DND-41 (cell line): ENCODE results near the gene PI4KA.
"Not testable (repeated sequence)": the region's sequence is repeated elsewhere in the genome, so short reads cannot be mapped to it uniquely, and the experiment has no call there.

ENCODE experiments used
- ATAC-seq: fragments of 200-7000 bp; cut with Tn5 transposase; 3 replicates; pipeline ENCODE4 v1.9.1; 2021; ENCODE audit warnings: low read depth; ENCODE audit not compliant: insufficient read depth
- DNase-seq: peaks from one replicate; pipeline ENCODE4 v3.0.0-alpha.2; 2020
- H2AFZ ChIP-seq: 2 replicates; pipeline ENCODE4 v1.6.0; 2012; ENCODE audit warnings: low read depth, low read length
- H3K27ac ChIP-seq: 2 replicates; pipeline ENCODE4 v1.5.1; 2012; ENCODE audit warnings: low read length, inconsistent platforms
- H3K27me3 ChIP-seq: fragments of 200-600 bp; sonication (generic); 2 replicates; pipeline ENCODE4 v1.6.0; 2012; ENCODE audit warnings: low read length, mild to moderate bottlenecking, inconsistent platforms; ENCODE audit not compliant: insufficient read depth, poor library complexity
- H3K36me3 ChIP-seq: 2 replicates; pipeline ENCODE4 v1.5.1; 2012; ENCODE audit warnings: low read length, inconsistent platforms; ENCODE audit not compliant: insufficient read depth
- H3K4me1 ChIP-seq: 2 replicates; pipeline ENCODE4 v1.5.1; 2012; ENCODE audit warnings: mild to moderate bottlenecking, low read length; ENCODE audit not compliant: insufficient read depth
- H3K4me2 ChIP-seq: 2 replicates; pipeline ENCODE4 v1.6.0; 2012; ENCODE audit warnings: mild to moderate bottlenecking, moderate library complexity, low read length, inconsistent platforms; ENCODE audit not compliant: insufficient read depth
- H3K4me3 ChIP-seq, 2 experiments: fragments of 200-600 bp in 1 of 2; shearing (Covaris generic) in 1 of 2; 2 replicates each; pipeline ENCODE4 v1.5.1; 2012 to 2016; ENCODE audit warnings: inconsistent platforms in 2 of 2, low read length in 2 of 2, mild to moderate bottlenecking in 2 of 2, low read depth in 1 of 2, moderate library complexity in 1 of 2
- H3K79me2 ChIP-seq: 2 replicates; pipeline ENCODE4 v1.6.0; 2012; ENCODE audit warnings: low read length, inconsistent platforms; ENCODE audit not compliant: insufficient read depth
- H3K9ac ChIP-seq: 2 replicates; pipeline ENCODE4 v1.6.0; 2012; ENCODE audit warnings: low read depth, mild to moderate bottlenecking, inconsistent platforms, low read length, moderate library complexity
- H3K9me3 ChIP-seq: 2 replicates; pipeline ENCODE4 v1.5.1; 2012; ENCODE audit warnings: low read length, moderate library complexity, mild to moderate bottlenecking, inconsistent platforms; ENCODE audit not compliant: insufficient read depth, severe bottlenecking
- H4K20me1 ChIP-seq: 2 replicates; pipeline ENCODE4 v1.6.0; 2012; ENCODE audit warnings: low read length; ENCODE audit not compliant: insufficient read depth
- TF ChIP-seq, protein P1 (sequence below): IDR thresholded peaks from 2 replicates; pipeline ENCODE4 v1.5.1; 2012; ENCODE audit warnings: borderline replicate concordance, low read length, moderate library complexity, mild to moderate bottlenecking; ENCODE audit not compliant: poor library complexity, severe bottlenecking; ENCODE audit errors: extremely low read depth

The PI4KA gene

DNA sequence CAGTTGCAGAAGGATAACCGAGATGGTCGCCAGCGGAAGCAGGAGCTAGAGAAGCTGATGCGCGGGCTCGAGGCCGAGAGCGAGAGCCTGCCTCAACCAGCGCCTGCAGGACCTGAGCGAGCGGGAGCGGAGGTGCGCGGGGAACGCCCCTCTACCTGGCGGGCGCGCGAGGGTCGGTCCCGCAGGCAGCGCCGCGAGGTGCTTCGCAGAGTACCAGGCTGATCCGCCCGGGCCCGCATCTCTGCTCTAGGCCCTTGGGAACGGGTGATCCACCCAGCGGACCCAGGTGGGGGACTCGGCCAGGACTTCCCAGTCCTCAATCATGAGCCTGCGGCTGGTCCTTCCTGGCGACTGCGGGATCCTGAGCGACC lies 156.5 kb downstream of the PI4KA start:
- not testable (repeated sequence) for H3K9me3 ChIP-seq, H4K20me1 ChIP-seq, H3K27me3 ChIP-seq, H3K27ac ChIP-seq, H3K36me3 ChIP-seq, H3K79me2 ChIP-seq
- Histone ChIP-seq H3K9ac (peak overlapping the region; percentile 50; the same call in 1 of the 2 replicates), H3K4me1 (peaks cover 15% of the 10 kb centered on the region), H3K4me2 (peak overlapping the region; percentile 93), H3K4me3 (peak overlapping the region; percentile 17 to 82; a peak in 3 of 4 replicates), H2AFZ (peak overlapping the region; percentile 86)
- ATAC-seq (peak; percentile 29), DNase-seq (peak; percentile 19)

DNA sequence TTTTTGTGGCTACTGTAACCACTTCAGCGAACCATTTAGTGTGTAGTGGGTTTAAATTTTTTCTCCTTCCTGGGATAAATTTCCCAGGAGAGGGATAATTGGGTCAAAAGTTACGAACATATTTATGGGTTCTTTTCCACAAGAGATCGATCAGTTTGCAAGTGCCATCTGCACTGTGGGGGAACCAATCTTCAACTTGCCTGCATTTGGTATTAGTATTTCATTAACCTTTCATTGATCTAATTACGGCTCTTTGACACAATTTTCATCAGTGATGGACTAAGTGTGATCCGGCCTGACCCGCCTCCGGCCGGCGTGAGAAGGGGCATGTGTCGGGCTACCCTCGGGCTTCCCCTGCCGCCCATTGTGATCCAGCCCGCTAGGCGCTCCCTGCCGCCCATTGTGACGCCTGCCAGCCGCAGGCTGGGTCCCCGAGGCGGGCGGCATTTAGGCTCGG lies 156.9 kb downstream of the PI4KA start:
- H3K79me2 ChIP-seq, ATAC-seq, H3K9me3 ChIP-seq, H3K36me3 ChIP-seq, H4K20me1 ChIP-seq, H2AFZ ChIP-seq, DNase-seq, H3K27me3 ChIP-seq, H3K27ac ChIP-seq: not testable (repeated sequence)
- Histone ChIP-seq H3K4me3 (peak overlapping the region in 1 of 2 experiments; percentile 82; a peak in 2 of 4 replicates), H3K4me1 (peaks cover 17% of the 10 kb centered on the region), H3K4me2 (peak overlapping the region; percentile 93), H3K9ac (peak overlapping the region; percentile 50; the same call in 1 of the 2 replicates)

DNA sequence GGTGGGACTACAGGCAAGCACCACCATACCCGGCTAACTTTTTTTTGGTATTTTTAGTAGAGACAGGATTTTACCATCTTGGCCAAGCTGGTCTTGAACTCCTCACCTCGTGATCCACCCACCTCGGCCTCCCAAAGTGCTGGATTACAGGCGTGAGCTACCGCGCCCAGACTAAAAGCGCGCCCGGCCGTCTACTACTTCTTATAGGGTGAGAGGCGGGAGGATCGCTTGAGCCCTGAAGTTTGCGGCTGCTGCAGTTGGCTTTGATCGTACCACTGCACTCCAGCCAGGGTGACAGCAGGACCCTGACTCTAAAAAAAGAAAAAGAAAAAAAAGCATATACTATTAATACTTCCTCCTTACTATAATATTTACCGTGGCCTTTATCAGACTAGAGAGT lies 158.3 kb downstream of the PI4KA start:
- not testable (repeated sequence) for H3K4me2 ChIP-seq, H3K36me3 ChIP-seq, H2AFZ ChIP-seq, DNase-seq, H3K9me3 ChIP-seq, H3K27me3 ChIP-seq, H3K4me3 ChIP-seq, H3K79me2 ChIP-seq, H3K27ac ChIP-seq, H4K20me1 ChIP-seq, H3K9ac ChIP-seq, ATAC-seq
- peaks cover 17% of the 10 kb centered on the region for H3K4me1 ChIP-seq

DNA sequence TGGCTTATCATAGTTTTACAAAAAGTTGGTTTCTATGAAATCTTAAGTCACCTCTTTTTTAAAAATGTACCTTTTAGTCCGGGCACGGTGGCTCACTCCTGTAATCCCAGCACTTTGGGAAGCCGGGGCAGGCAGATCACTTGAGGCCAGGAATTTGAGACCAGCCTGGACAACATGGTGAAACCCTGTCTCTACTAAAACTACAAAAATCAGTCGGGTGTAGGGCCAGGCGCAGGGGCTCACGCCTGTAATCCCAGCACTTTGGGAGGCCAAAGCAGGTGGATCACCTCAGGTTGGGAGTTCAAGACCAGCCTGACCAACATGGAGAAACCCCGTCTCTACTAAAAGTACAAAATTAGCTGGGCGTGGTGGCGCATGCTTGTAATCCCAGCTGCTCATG lies 158.8 kb downstream of the PI4KA start:
- H4K20me1 ChIP-seq, ATAC-seq, DNase-seq, H2AFZ ChIP-seq, H3K4me3 ChIP-seq, H3K79me2 ChIP-seq, H3K36me3 ChIP-seq, H3K27ac ChIP-seq, H3K4me2 ChIP-seq, H3K9ac ChIP-seq, H3K9me3 ChIP-seq, H3K27me3 ChIP-seq: not testable (repeated sequence)
- peaks cover 17% of the 10 kb centered on the region for H3K4me1 ChIP-seq

DNA sequence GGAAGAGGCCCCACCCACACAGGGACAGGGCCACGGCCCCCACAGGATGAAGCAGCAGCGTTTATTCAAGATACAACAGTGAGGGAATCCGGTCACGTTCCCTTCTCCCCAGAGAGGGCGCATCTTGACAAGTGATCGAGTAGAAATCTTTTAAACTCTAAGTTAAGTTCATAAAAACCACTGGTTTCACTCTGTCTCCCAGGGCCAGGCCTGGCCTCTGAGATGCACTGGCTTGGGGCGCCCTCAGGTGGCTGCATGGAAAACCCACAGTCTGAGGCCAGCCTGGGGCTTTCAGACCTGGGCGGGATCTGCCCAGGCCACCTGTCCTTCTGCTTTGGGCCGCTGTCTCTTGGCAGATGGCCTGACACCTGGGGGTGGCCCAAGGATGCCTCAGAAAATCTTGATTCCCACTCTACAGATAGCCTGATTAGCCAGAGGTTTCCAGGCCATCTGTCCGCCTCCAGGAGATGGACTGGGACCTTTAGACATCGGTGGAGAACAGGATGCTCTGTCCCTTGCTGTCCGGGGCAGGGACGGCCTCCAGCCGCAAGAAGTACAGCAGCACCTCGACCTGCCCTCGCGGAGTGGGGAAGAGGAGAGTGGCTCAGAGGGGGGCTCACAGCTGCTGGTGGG lies 161.0 kb downstream of the PI4KA start:
- not testable (repeated sequence) for H3K9ac ChIP-seq, H3K79me2 ChIP-seq, H3K36me3 ChIP-seq, H3K27ac ChIP-seq, H4K20me1 ChIP-seq, H3K9me3 ChIP-seq, H3K27me3 ChIP-seq, H2AFZ ChIP-seq, H3K4me3 ChIP-seq
- ATAC-seq (peak; percentile 56), DNase-seq (peak; percentile 73)
- TF ChIP-seq, protein P1, sequence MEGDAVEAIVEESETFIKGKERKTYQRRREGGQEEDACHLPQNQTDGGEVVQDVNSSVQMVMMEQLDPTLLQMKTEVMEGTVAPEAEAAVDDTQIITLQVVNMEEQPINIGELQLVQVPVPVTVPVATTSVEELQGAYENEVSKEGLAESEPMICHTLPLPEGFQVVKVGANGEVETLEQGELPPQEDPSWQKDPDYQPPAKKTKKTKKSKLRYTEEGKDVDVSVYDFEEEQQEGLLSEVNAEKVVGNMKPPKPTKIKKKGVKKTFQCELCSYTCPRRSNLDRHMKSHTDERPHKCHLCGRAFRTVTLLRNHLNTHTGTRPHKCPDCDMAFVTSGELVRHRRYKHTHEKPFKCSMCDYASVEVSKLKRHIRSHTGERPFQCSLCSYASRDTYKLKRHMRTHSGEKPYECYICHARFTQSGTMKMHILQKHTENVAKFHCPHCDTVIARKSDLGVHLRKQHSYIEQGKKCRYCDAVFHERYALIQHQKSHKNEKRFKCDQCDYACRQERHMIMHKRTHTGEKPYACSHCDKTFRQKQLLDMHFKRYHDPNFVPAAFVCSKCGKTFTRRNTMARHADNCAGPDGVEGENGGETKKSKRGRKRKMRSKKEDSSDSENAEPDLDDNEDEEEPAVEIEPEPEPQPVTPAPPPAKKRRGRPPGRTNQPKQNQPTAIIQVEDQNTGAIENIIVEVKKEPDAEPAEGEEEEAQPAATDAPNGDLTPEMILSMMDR = peak; percentile 58
- Histone ChIP-seq H3K4me1 (peaks cover 13% of the 10 kb centered on the region), H3K4me2 (peak overlapping the region; percentile 22; the same call in 1 of the 2 replicates)

DNA sequence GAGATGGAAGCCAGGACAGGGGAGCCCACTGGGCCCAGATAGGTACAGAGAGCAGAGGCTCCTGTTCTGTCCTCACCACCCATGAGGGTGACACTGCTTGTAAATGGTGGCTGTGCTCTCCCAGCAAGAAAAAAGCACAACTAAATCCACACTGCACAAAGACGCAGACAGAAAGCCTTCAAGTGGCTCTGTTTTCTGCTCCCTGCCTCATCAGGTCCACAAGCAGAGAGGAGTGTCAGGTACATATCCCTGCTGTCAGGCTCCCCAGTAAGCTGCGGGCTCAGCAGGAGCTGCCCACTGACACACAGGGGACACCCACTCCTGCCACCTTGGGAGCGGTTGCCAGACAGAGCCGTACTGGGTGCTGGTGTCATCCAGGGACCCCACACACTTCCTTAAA lies 162.6 kb downstream of the PI4KA start:
- not testable (repeated sequence) for H3K27me3 ChIP-seq, H2AFZ ChIP-seq, H3K4me1 ChIP-seq, ATAC-seq, H3K4me3 ChIP-seq, DNase-seq, H3K27ac ChIP-seq, H3K36me3 ChIP-seq, H3K4me2 ChIP-seq, H3K9me3 ChIP-seq, H3K9ac ChIP-seq, H3K79me2 ChIP-seq, H4K20me1 ChIP-seq

DNA sequence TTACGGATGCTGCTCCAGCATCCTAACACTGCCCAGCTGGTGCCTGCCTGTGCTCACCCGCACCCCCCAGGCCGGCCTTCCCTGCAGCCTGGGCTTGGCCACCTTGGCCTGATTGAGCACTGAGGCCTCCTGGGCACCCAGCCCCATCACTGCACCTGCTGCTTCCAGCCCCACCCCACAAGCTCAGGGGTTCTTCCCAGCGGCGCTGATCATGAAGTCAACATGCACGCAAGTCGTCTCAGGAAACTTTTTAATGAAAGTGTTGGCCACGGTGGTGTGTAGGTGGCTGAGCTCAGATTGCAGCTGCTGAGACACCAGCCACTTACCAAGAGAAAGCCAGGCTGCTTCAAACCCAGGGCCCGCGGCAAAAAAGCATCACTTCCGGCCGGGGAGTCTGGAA lies 163.4 kb downstream of the PI4KA start:
- H3K9ac ChIP-seq, H3K36me3 ChIP-seq, H3K27ac ChIP-seq, H4K20me1 ChIP-seq, H3K4me2 ChIP-seq, H3K4me3 ChIP-seq, H3K27me3 ChIP-seq, H3K4me1 ChIP-seq, DNase-seq, H3K79me2 ChIP-seq, H3K9me3 ChIP-seq, H2AFZ ChIP-seq, ATAC-seq: not testable (repeated sequence)
